Fibroblast of lung (primary cell): ENCODE measurements around the gene HECTD4. TPM values are rescaled to one million over a fixed set of nuclear protein-coding genes. Genes with fewer than 3 reads are reported as not detected.

Experiments used
- DNase-seq, 2 donors: peaks; one replicate each; pipeline versions ENCODE4 v3.0.0 to v3.0.0-alpha.2; 2010; ENCODE audit warnings: low read depth in 2 of 2
- H2AFZ ChIP-seq: 2 replicates; pipeline ENCODE4 v1.5.1; 2012; ENCODE audit warnings: low read length, control low read depth, inconsistent platforms
- H3K27ac ChIP-seq: 2 replicates; pipeline ENCODE4 v1.5.1; 2011; ENCODE audit warnings: low read length, control low read depth; ENCODE audit not compliant: insufficient read depth
- H3K27me3 ChIP-seq: 2 replicates; pipeline ENCODE4 v1.5.1; 2011; ENCODE audit warnings: mild to moderate bottlenecking, low read length; ENCODE audit not compliant: control insufficient read depth, insufficient read depth
- H3K36me3 ChIP-seq: 2 replicates; pipeline ENCODE4 v1.5.1; 2011; ENCODE audit warnings: low read length; ENCODE audit not compliant: control insufficient read depth, insufficient read depth
- H3K4me1 ChIP-seq: 2 replicates; pipeline ENCODE4 v1.5.1; 2011; ENCODE audit warnings: low read length; ENCODE audit not compliant: control insufficient read depth, insufficient read depth; ENCODE audit errors: extremely low read depth
- H3K4me2 ChIP-seq: 2 replicates; pipeline ENCODE4 v1.5.1; 2011; ENCODE audit warnings: low read length, control low read depth; ENCODE audit not compliant: insufficient read depth; ENCODE audit errors: extremely low read depth
- H3K4me3 ChIP-seq, 4 experiments: fragments of 200-600 bp in 1 of 4; sonication (generic) in 1 of 4; replicated peaks in 1 of 4; 2 replicates each; pipeline ENCODE4 v1.5.1; 2011 to 2016; ENCODE audit warnings: low read length in 4 of 4, low read depth in 3 of 4, mild to moderate bottlenecking in 3 of 4, control low read depth in 2 of 4, inconsistent platforms in 1 of 4, mixed read lengths in 1 of 4; ENCODE audit not compliant: insufficient read depth in 1 of 4; ENCODE audit errors: control extremely low read depth in 1 of 4
- H3K79me2 ChIP-seq: 2 replicates; pipeline ENCODE4 v1.5.1; 2012; ENCODE audit warnings: mild to moderate bottlenecking, low read length, inconsistent platforms; ENCODE audit not compliant: control insufficient read depth, insufficient read depth
- H3K9ac ChIP-seq: 2 replicates; pipeline ENCODE4 v1.5.1; 2011; ENCODE audit warnings: mild to moderate bottlenecking, low read length, control low read depth; ENCODE audit not compliant: insufficient read depth
- H3K9me3 ChIP-seq: 2 replicates; pipeline ENCODE4 v1.5.1; 2012; ENCODE audit warnings: low read depth, low read length; ENCODE audit not compliant: control insufficient read depth, insufficient read depth
- H4K20me1 ChIP-seq: 2 replicates; pipeline ENCODE4 v1.5.1; 2011; ENCODE audit warnings: low read length; ENCODE audit not compliant: control insufficient read depth, insufficient read depth; ENCODE audit errors: extremely low read depth
- CTCF ChIP-seq, 2 donors: IDR thresholded peaks in 1 of 2; conservative IDR thresholded peaks in 1 of 2; 1 replicate in 1 of 2; 2 replicates in 1 of 2; pipeline ENCODE4 v1.5.1; 2011 to 2012; ENCODE audit warnings: low read length in 2 of 2, control low read depth in 1 of 2, inconsistent platforms in 1 of 2, low read depth in 1 of 2, mild to moderate bottlenecking in 1 of 2
- EZH2 ChIP-seq: IDR thresholded peaks from 2 replicates; pipeline ENCODE4 v1.5.1; 2012; ENCODE audit warnings: low read length, control low read depth, mild to moderate bottlenecking; ENCODE audit errors: missing control alignments
- polyA plus RNA-seq, 2 donors: library from polyadenylated mRNA; depleted of rRNA in 1 of 2; stranded (reverse) in 1 of 2; unstranded in 1 of 2; fragments of >200 nt; gene quantifications; 2 replicates each; pipeline ENCODE4 v1.2.1, GENCODE V29; 2011 to 2012; ENCODE audit warnings: missing spikeins in 1 of 2
- total RNA-seq: library from RNA; depleted of rRNA; stranded (reverse); fragments of >200 nt; gene quantifications from 2 replicates; pipeline ENCODE4 v1.2.1, GENCODE V29; 2014

Gene HECTD4
- total and polyA plus RNA-seq, 2 donors (not counting 1 experiment from before 2014, with no cell fraction given) = 5.1 to 31.7 TPM

- TF ChIP-seq CTCF (conservative IDR thresholded peaks at IDR 0.05 in 1 of 2, IDR thresholded peaks at IDR 0.05 in 1 of 2; ENCODE audit: low read depth in 1 of 2, low read length in 2 of 2) (no peak), EZH2 (no peak)
- Histone ChIP-seq H3K4me3 (no peak overlapping the region), H3K36me3 (peaks cover 11% of the 10 kb centered on the region), H3K27me3 (no peaks in the 10 kb centered on the region), H3K27ac (no peak overlapping the region), H3K9me3 (no peaks in the 10 kb centered on the region), H3K9ac (no peak overlapping the region), H3K4me1 (no peaks in the 10 kb centered on the region), H4K20me1 (no peaks in the 10 kb centered on the region), H3K4me2 (no peak overlapping the region), H3K79me2 (no peaks in the 10 kb centered on the region), H2AFZ (no peak overlapping the region)
- no peak for DNase-seq
Measured at GRCh38 chr12:112167031-112167461, 215.2 kb downstream of the HECTD4 start.

GRCh38 chr12:112166051-112167015 lies 215.9 kb downstream of the HECTD4 start:
- Histone ChIP-seq H4K20me1 (no peaks in the 10 kb centered on the region), H3K27ac (no peak overlapping the region), H2AFZ (no peak overlapping the region), H3K4me3 (no peak overlapping the region), H3K9ac (no peak overlapping the region), H3K27me3 (no peaks in the 10 kb centered on the region), H3K4me1 (no peaks in the 10 kb centered on the region), H3K9me3 (no peaks in the 10 kb centered on the region), H3K4me2 (no peak overlapping the region), H3K79me2 (no peaks in the 10 kb centered on the region), H3K36me3 (peaks cover 11% of the 10 kb centered on the region)
- no peak for DNase-seq
- TF ChIP-seq CTCF (conservative IDR thresholded peaks at IDR 0.05 in 1 of 2, IDR thresholded peaks at IDR 0.05 in 1 of 2; ENCODE audit: low read depth in 1 of 2, low read length in 2 of 2) (no peak), EZH2 (no peak)

- peaks cover 7% of the 10 kb centered on the region for H3K36me3 ChIP-seq
- no peak for DNase-seq
Measured at GRCh38 chr12:112165624-112166023, 216.6 kb downstream of the HECTD4 start.

More at GRCh38 chr12:112165624-112166023, 216.6 kb downstream of the HECTD4 start:
- H3K79me2 ChIP-seq = no peaks in the 10 kb centered on the region
- H3K27ac ChIP-seq = no peak overlapping the region
- H2AFZ ChIP-seq = no peak overlapping the region
- H3K9me3 ChIP-seq = no peaks in the 10 kb centered on the region
- H3K4me2 ChIP-seq = no peak overlapping the region
- H4K20me1 ChIP-seq = no peaks in the 10 kb centered on the region
- H3K9ac ChIP-seq = no peak overlapping the region
- H3K27me3 ChIP-seq = no peaks in the 10 kb centered on the region
- no peaks in the 10 kb centered on the region for H3K4me1 ChIP-seq
- TF ChIP-seq EZH2 (no peak), CTCF (conservative IDR thresholded peaks at IDR 0.05 in 1 of 2, IDR thresholded peaks at IDR 0.05 in 1 of 2; ENCODE audit: low read depth in 1 of 2, low read length in 2 of 2) (no peak)
- H3K4me3 ChIP-seq = no peak overlapping the region
